GM19035 (cell line): ENCODE measurements around the gene CFAP77.
"Not testable (repeated sequence)": the region's sequence is repeated elsewhere in the genome, so short reads cannot be mapped to it uniquely, and the experiment has no call there.

Experiments
- ATAC-seq: cut with Tn5 transposase; IDR thresholded peaks from one replicate; pipeline ENCODE4 v1.9.1; 2021; ENCODE audit not compliant: unreplicated experiment

CFAP77 gene

DNA sequence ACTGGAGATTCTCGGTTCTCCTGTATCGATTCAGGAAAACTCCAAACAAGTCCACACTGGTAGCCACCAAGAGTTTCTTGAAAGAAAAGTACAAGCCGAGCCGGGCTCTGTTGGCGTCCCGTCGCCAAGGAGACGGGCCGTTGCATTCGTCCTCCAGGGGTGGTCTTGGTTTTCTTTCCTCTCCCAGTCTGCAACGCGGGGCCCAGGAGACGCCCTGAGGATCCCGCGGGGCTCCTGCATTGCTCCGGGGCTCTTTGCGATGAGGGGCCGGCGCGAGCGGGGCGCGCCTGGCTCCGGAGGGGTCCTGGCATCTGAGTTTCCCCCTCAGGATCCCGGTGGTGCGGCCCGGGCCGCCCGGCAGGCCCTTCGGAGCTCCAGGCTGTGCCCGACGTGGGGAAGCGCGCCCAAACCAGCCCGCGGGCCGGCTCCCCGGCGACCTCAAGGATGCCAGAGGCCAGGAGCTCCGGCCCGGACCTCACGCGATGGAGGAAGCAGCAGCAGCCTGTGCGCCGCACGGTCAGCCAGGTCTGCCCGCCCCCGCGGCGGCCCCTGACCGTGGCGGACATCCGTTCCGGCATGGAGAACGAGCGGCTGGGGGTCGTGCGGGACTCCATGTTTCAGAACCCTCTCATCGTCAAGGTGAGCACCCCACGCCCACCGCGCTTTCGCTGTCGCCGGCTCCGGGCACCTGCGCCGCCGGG lies at the start of gene CFAP77:
Gene CFAP77 (plus strand): TSS at position 384 of the 701 bp plus-strand sequence. CDS start 61 bp downstream, at position 445.
- no peak for ATAC-seq

- no peak for ATAC-seq
Observed at GRCh38 chr9:132364068-132364467, 45.9 kb upstream of the CFAP77 start.

DNA sequence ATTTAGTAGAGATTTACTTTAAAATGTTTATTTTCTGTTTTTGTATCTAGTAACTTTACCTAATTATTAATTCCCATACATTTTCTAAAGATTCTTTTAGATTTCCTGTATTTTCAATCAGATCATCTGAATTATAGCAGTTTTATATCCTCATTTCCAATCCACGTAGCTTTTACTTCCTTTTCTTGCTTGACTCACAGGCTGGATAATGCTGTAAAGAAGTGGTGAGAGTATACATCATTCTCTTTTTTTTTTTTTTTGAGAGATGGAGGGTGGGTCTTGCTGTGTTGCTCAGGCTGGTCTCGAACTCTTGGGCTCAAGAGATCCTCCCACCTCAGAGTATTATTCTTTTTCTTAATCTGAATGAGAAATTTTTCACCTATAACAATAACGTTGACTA lies 44.0 kb upstream of the CFAP77 start:
- ATAC-seq, result no peak

DNA sequence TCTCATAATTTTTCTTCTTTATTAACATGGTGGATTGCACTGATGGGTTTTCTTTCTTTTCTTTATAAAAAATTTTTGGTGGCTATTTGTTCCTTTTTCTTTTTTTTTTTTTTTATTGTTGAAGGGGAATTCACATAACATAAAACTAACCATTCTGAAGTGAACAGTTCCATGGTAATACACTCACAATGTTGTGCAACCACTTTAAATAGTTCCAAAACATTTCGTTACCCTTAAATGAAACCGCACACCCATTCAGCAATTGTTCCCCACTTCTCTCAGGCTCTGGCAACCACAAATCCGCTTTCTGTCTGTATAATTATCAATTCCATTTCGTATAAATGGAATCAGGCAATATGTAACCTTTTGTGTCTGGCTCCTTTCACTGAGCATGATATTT lies 43.5 kb upstream of the CFAP77 start:
- no peak for ATAC-seq

- no peak for ATAC-seq
Observed at GRCh38 chr9:132367613-132368313, 42.2 kb upstream of the CFAP77 start.

- ATAC-seq, result no peak
Observed at GRCh38 chr9:132369421-132369820, 40.6 kb upstream of the CFAP77 start.

- ATAC-seq, result no peak
Observed at GRCh38 chr9:132370592-132370991, 39.4 kb upstream of the CFAP77 start.

- ATAC-seq, result no peak
Observed at GRCh38 chr9:132372177-132373095, 37.6 kb upstream of the CFAP77 start.

DNA sequence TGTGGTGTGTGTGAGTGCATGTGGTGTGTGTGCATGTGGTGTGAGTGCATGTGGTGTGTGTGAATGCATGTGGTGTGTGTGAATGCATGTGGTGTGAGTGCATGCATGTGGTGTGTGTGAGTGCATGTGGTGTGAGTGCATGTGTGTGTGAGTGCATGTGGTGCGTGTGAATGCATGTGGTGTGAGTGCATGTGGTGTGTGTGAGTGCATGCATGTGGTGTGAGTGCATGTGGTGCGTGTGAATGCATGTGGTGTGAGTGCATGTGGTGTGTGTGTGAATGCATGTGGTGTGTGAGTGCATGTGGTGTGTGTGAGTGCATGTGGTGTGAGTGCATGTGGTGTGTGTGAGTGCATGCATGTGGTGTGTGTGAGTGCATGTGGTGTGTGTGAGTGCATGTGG lies 32.2 kb upstream of the CFAP77 start:
- not testable (repeated sequence) for ATAC-seq

DNA sequence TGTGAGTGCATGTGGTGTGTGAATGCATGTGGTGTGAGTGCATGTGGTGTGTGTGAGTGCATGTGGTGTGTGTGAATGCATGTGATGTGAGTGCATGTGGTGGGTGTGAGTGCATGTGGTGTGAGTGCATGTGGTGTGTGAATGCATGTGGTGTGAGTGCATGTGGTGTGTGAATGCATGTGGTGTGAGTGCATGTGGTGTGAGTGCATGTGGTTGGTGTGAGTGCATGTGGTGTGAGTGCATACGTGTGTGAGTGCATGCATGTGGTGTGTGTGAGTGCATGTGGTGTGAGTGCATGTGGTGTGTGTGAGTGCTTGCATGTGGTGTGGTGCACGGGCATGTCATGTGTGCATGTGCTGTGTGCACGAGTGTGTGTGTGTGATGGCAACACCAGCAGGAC lies 31.6 kb upstream of the CFAP77 start:
- not testable (repeated sequence) for ATAC-seq

GRCh38 chr9:132381966-132382541 lies 28.0 kb upstream of the CFAP77 start:
- ATAC-seq, result peak; percentile 70

GRCh38 chr9:132383462-132383883 lies 26.5 kb upstream of the CFAP77 start:
- ATAC-seq, result no peak

DNA sequence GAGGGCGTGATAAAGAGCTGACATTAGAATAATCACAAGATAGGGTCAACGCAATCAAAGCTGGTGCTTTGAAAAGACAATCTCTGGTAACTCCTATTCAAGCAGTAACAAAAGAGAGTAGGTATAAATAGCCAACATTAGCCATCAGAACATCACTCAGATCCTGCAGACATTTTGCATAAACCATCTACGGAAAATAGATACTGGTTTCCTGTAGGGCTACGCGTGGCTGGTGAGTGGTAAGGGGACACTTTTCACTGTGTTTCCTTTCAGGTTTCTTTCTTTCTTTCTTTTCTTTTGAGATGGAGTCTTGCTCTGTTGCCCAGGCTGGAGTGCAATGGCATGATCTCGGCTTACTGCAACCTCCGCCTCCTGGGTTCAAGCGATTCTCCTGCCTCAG lies 25.6 kb upstream of the CFAP77 start:
- ATAC-seq, result no peak

DNA sequence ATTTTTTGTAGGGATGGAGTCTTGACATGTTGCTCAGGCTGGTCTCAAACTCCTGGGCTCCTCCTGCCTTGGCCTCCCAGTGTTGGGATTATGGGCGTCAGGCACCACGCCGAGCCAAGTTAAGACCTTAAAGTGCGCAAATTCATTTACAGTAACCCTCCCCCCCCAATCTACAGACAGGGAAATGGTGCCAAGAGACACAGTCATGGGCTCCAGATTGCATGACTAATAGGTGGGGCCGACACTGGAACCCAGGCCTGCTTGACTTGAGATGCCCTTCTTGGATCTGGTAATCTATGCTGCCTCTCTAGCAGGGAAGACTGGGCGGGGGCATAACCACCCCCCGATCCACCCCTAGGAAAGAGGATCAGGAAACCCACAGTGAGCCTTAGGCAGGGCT lies 22.9 kb upstream of the CFAP77 start:
- no peak for ATAC-seq

GRCh38 chr9:132390966-132391365 lies 19.0 kb upstream of the CFAP77 start:
- no peak for ATAC-seq

GRCh38 chr9:132391449-132391848 lies 18.6 kb upstream of the CFAP77 start:
- ATAC-seq, result no peak

DNA sequence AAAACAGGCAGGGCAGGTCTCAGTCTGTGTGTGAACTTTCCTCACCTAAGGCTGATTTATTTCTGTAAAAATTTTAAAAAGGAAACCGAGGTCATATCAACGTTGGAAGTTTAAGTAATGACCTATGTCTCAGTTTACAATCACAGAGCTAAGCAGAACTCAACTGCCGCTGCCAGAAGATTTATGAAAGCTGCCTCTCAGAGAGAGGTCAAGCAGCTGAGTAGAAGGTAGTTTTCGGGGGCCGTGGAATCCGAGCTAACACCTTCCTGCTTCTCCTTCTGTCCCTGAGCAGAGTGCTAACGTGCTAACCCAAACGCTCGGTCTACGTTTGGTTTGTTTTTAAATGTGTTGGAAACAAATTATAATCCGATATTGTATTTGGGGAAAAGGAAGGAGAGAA lies 14.5 kb upstream of the CFAP77 start:
- no peak for ATAC-seq

DNA sequence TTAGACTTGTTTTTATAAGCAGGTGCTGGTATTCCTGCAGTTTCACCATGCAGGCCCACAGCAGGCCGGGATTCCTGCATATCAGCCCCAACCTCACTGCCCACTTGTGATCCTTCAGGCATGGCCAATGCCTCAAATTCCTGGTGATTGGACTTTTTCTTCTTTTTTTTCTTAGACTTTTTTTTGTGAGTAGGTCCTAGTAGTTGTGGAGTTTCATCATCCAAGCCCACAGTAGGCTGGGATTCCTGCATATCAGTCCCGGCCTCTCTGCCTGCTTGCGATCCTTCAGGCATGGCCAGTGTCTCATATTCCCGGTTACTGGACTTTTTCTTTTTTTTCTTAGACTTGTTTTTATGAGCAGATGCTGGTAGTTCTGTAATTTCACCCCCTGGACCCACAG lies 8.2 kb upstream of the CFAP77 start:
- ATAC-seq, result no peak

DNA sequence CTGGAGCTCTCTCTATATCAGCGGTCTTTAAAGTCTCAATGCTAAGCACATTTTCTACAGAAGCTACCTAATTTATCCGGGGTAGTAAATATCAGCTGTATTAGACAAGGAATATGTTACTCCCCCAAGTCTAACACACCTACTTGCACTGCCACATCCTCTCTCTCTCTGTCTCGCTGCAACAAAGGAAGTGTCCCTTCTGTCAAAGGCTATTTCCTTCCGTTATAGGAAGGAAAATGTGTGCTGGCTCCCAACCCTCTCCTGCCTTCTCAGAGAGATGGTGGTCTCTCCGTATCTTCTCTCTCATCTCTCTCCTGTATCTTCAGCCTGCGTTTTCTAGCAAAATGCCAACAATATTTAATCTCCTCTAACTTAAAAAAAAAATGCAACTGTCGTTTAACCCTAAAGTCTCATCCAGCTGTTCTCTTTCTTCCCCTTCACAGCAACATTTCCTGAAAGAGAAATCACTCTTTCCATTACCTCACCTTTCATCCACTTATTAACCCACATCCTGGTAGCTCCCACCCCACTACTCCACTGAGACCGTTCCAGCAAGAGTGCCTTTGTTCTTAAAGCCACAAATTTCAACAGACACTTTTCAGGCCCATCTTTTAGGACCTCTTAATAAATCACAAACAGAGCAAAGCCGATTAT lies 5.7 kb upstream of the CFAP77 start:
- no peak for ATAC-seq

DNA sequence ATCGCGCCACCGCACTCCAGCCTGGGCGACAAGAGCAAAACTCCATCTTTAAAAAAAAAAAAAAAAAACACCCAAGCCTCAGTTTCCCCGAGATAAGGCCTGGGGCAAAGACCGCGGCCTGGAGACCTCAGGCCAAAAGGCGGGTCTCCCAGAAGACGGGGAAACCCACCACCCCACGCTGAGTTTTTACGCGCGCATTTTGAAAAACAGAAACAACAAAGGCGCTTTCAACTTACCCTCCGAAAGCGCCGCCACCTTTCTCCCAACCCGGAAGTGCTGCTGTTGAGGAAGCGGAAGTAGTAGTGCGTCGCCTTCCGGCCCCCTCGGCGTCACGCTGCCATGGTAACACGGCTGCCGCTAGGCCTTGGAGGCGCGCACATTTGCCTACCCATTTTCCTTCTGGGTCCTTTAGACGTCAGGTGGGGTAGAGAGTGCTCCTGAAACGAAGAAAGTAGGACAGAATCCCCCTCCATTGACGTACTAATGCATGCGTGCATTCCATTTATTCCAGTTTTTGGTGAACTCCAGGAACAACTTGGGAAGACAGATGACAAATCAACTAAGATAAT lies 3.4 kb upstream of the CFAP77 start, which contains the start of gene TTF1:
Gene TTF1 (minus strand): TSS at position 287 of the 569 bp plus-strand sequence. CDS start 4,019 bp downstream, outside the sequence.
- peak; percentile 70 for ATAC-seq
